ENCODE results near the gene IMPG2.

The IMPG2 gene

GRCh38 chr3:101179637-101180036, 140.7 kb downstream of the IMPG2 start:
- no peak for DNase-seq

GRCh38 chr3:101177577-101177976, 142.8 kb downstream of the IMPG2 start:
- no peak for DNase-seq
